Endodermal cell (in vitro differentiated cells): ENCODE results near the gene GRB10. TPM values are rescaled to one million over a fixed set of nuclear protein-coding genes. Genes with fewer than 3 reads are reported as not detected.

Source experiments
- DNase-seq: peaks from one replicate; pipeline ENCODE4 v3.0.0-alpha.2; 2017
- H3K27ac ChIP-seq: 2 replicates; pipeline ENCODE4 v1.5.1; 2013; ENCODE audit warnings: mild to moderate bottlenecking, low read depth, low read length, moderate library complexity
- H3K27me3 ChIP-seq: 2 replicates; pipeline ENCODE4 v1.6.1; 2013; ENCODE audit warnings: mild to moderate bottlenecking, low read length, moderate library complexity; ENCODE audit not compliant: insufficient read depth, control insufficient read depth, poor library complexity, severe bottlenecking
- H3K36me3 ChIP-seq: 2 replicates; pipeline ENCODE4 v1.7.0; 2013; ENCODE audit warnings: mild to moderate bottlenecking, low read length, moderate library complexity; ENCODE audit not compliant: control insufficient read depth, insufficient read depth
- H3K4me1 ChIP-seq: one replicate; pipeline ENCODE4 v1.7.0; 2013; ENCODE audit warnings: low read length; ENCODE audit not compliant: control insufficient read depth, insufficient read depth
- H3K4me3 ChIP-seq: 2 replicates; pipeline ENCODE4 v1.5.1; 2013; ENCODE audit warnings: mild to moderate bottlenecking, low read length, moderate library complexity
- H3K9ac ChIP-seq: 2 replicates; pipeline ENCODE4 v1.6.1; 2013; ENCODE audit warnings: mild to moderate bottlenecking, low read length, moderate library complexity; ENCODE audit not compliant: poor library complexity, severe bottlenecking; ENCODE audit errors: extremely low read depth
- H3K9me3 ChIP-seq: 2 replicates; pipeline ENCODE4 v1.6.1; 2013; ENCODE audit warnings: mild to moderate bottlenecking, low read length, moderate library complexity; ENCODE audit not compliant: control insufficient read depth
- H3K27ac Mint-ChIP-seq: 2 replicates; pipeline ENCODE4 v1.8.0; 2020; ENCODE audit warnings: mixed read lengths
- H3K27me3 Mint-ChIP-seq: 2 replicates; pipeline ENCODE4 v1.8.0; 2021; ENCODE audit warnings: mild to moderate bottlenecking, mixed read lengths; ENCODE audit not compliant: insufficient read depth
- H3K36me3 Mint-ChIP-seq: 2 replicates; pipeline ENCODE4 v1.8.0; 2020; ENCODE audit warnings: low read depth, mixed read lengths
- H3K4me1 Mint-ChIP-seq: 2 replicates; pipeline ENCODE4 v1.8.0; 2020; ENCODE audit warnings: mixed read lengths
- H3K4me3 Mint-ChIP-seq: 2 replicates; pipeline ENCODE4 v1.8.0; 2020; ENCODE audit warnings: mild to moderate bottlenecking, moderate library complexity, mixed read lengths
- H3K9me3 Mint-ChIP-seq: 2 replicates; pipeline ENCODE4 v1.8.0; 2020; ENCODE audit warnings: mild to moderate bottlenecking, mixed read lengths
- CTCF ChIP-seq: fragments of 200-600 bp; sonication (generic); conservative IDR thresholded peaks from 2 replicates; pipeline ENCODE4 v1.5.0; 2021; ENCODE audit warnings: antibody characterized with exemption, mild to moderate bottlenecking
- WGBS, 2 experiments: methylation state at CpG; one replicate each; pipeline versions ENCODE4 v1.1.5 to v1.1.7; 2013; ENCODE audit warnings: missing lambda C conversion rate in 2 of 2, mixed read lengths in 1 of 2; ENCODE audit not compliant: insufficient coverage in 1 of 2, insufficient read length in 1 of 2; 5-methylcytosine and 5-hydroxymethylcytosine counted together
- total RNA-seq, 2 donors: library from RNA; stranded (reverse); fragmentation: NEBNext Ultra II Directional in 1 of 2; extraction: Animal tissue kit (Norgen Biotek cat#: 25700) in 1 of 2; gene quantifications; 2 replicates in 1 of 2; 3 replicates in 1 of 2; pipeline ENCODE4 v1.2.1, GENCODE V29; 2021

The GRB10 gene
- total RNA-seq, 2 donors from 2014 or later, result 71.9 to 97.5 TPM

GRCh38 chr7:50554431-50555322, 228.0 kb downstream of the GRB10 start:
- TF ChIP-seq CTCF, result no peak
- Histone ChIP-seq H3K27ac (no peak overlapping the region), H3K4me3 (no peak overlapping the region), H3K9ac (no peak overlapping the region), H3K36me3 (no peaks in the 10 kb centered on the region), H3K27me3 (peaks cover 6% of the 10 kb centered on the region), H3K4me1 (peaks cover 6% of the 10 kb centered on the region), H3K9me3 (no peaks in the 10 kb centered on the region)
- Mint-ChIP-seq H3K27ac (no peak overlapping the region), H3K4me3 (no peak overlapping the region), H3K4me1 (peaks cover 9% of the 10 kb centered on the region), H3K27me3 (no peaks in the 10 kb centered on the region), H3K36me3 (no peaks in the 10 kb centered on the region), H3K9me3 (no peaks in the 10 kb centered on the region)
- peak; percentile 24 for DNase-seq
- WGBS, 2 experiments, result 79 to 90% methylated on average over 8 to 14 of the region's 14 CpGs

DNA sequence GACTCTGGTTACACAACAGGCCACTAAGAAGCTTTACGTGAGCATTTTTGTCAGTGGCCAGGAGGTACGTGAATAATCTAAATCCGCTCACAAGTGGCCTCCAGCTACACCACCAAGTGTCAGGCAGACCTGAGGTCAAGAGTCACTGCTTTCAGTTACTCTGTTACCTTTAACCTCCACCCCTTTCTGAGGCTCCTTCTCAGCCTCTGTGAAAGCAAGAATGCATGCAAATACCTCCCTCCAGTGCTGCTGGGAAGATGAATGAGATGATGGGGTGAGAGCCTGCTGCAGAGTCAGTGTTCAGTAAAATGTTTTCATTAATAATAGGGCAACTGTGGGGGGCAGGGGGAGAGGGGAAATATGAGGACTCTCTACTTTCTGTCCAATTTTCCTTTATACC, 228.7 kb downstream of the GRB10 start:
- H3K27me3 Mint-ChIP-seq, result no peaks in the 10 kb centered on the region

DNA sequence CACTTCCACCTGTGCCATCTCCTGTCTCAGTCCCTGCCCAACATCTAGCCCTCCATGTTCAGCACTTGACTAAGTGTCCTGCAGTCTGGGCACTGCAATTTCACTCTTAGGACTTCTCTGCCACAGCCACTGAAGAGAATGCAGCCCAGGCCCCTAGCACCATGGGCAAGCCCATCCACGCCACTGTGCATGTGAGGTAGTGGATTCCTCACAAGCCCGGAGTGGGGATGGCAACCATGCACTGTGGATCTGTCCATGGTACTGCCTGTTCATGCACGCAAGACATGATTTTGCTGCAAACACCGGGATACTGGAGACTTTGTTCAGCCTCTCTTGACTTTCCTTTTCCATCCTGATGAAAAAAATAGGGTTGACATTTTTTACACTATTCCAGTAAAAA, 229.8 kb downstream of the GRB10 start:
- H3K27ac ChIP-seq, result no peak overlapping the region
- no peak for TF ChIP-seq CTCF
- no peaks in the 10 kb centered on the region for H3K9me3 Mint-ChIP-seq
- no peaks in the 10 kb centered on the region for H3K36me3 Mint-ChIP-seq
- no peak overlapping the region for H3K9ac ChIP-seq
- no peaks in the 10 kb centered on the region for H3K9me3 ChIP-seq
- WGBS, 2 experiments, result 82 to 83% methylated on average over 4 of the region's 4 CpGs
- no peak overlapping the region for H3K4me3 Mint-ChIP-seq
- no peak overlapping the region for H3K4me3 ChIP-seq
- no peaks in the 10 kb centered on the region for H3K4me1 Mint-ChIP-seq
- peak; percentile 74 for DNase-seq
- H3K27me3 ChIP-seq, result peaks cover 6% of the 10 kb centered on the region
- H3K36me3 ChIP-seq, result no peaks in the 10 kb centered on the region
- no peaks in the 10 kb centered on the region for H3K4me1 ChIP-seq
- no peak overlapping the region for H3K27ac Mint-ChIP-seq
- no peaks in the 10 kb centered on the region for H3K27me3 Mint-ChIP-seq

More for the DNA sequence above, 228.7 kb downstream of the GRB10 start:
- peaks cover 9% of the 10 kb centered on the region for H3K4me1 Mint-ChIP-seq
- no peak for TF ChIP-seq CTCF
- Histone ChIP-seq H3K9me3 (no peaks in the 10 kb centered on the region), H3K4me3 (no peak overlapping the region), H3K9ac (no peak overlapping the region), H3K4me1 (peaks cover 6% of the 10 kb centered on the region), H3K36me3 (no peaks in the 10 kb centered on the region), H3K27ac (no peak overlapping the region), H3K27me3 (peaks cover 6% of the 10 kb centered on the region)
- no peak overlapping the region for H3K4me3 Mint-ChIP-seq
- peak; percentile 40 for DNase-seq
- H3K27ac Mint-ChIP-seq, result no peak overlapping the region
- no peaks in the 10 kb centered on the region for H3K9me3 Mint-ChIP-seq
- H3K36me3 Mint-ChIP-seq, result no peaks in the 10 kb centered on the region
- WGBS, 2 experiments, result 43 to 59% methylated on average over 3 of the region's 3 CpGs
